Stomach (tissue), 9 donors: ENCODE measurements around the gene MEA1. TPM values are rescaled to one million over a fixed set of nuclear protein-coding genes. Genes with fewer than 3 reads are reported as not detected.

Experiments
- DNase-seq, 2 donors: peaks; one replicate each; pipeline versions ENCODE4 v3.0.0 to v3.0.0-alpha.2; 2013 to 2019
- H3K27ac ChIP-seq, 5 donors: fragments of 200-600 bp in 4 of 5; sonication (generic) in 4 of 5; one replicate each; pipeline ENCODE4 v1.5.1; 2013 to 2019; ENCODE audit warnings: mild to moderate bottlenecking in 1 of 5, moderate library complexity in 1 of 5
- H3K27me3 ChIP-seq, 3 donors: fragments of 200-600 bp; sonication (generic); one replicate each; pipeline ENCODE4 v1.5.1; 2017 to 2019; ENCODE audit warnings: mixed run types in 1 of 3
- H3K36me3 ChIP-seq, 4 donors: fragments of 200-600 bp; sonication (generic); 1 replicate in 3 of 4; 2 replicates in 1 of 4; pipeline ENCODE4 v1.5.1; 2016 to 2019
- H3K4me1 ChIP-seq, 4 donors: fragments of 200-600 bp; sonication (generic); one replicate each; pipeline ENCODE4 v1.5.1; 2016 to 2019
- H3K4me3 ChIP-seq, 4 donors: fragments of 200-600 bp; sonication (generic) in 3 of 4; one replicate each; pipeline ENCODE4 v1.5.1; 2016 to 2019; ENCODE audit warnings: mild to moderate bottlenecking in 1 of 4
- H3K9me3 ChIP-seq, 4 donors: fragments of 200-600 bp; sonication (generic); one replicate each; pipeline ENCODE4 v1.5.1; 2016 to 2019
- CTCF ChIP-seq, 7 experiments: fragments of 450-650 bp in 4 of 7; fragments of 200-600 bp in 3 of 7; sonication (generic) in 3 of 7; IDR thresholded peaks; one replicate each; pipeline ENCODE4 v1.5.1; 2016 to 2019; ENCODE audit warnings: antibody characterized with exemption in 7 of 7, control low read depth in 2 of 7, mild to moderate bottlenecking in 1 of 7
- EP300 ChIP-seq: sonication (generic); formaldehyde crosslinking; IDR thresholded peaks from one replicate; pipeline ENCODE4 v1.6.1; 2017; ENCODE audit warnings: antibody characterized with exemption
- POLR2A ChIP-seq, 4 donors: fragments of 450-650 bp; IDR thresholded peaks; one replicate each; pipeline ENCODE4 v1.6.1; 2016; ENCODE audit warnings: antibody characterized with exemption in 4 of 4, control low read depth in 2 of 4, mild to moderate bottlenecking in 1 of 4, moderate library complexity in 1 of 4
- POLR2AphosphoS5 ChIP-seq, 3 donors: sonication (generic); formaldehyde crosslinking; IDR thresholded peaks; one replicate each; pipeline ENCODE4 v1.6.1; 2016; ENCODE audit warnings: antibody characterized with exemption in 3 of 3
- WGBS, 5 donors: extraction: QIAGEN DNeasy Blood & Tissue Kit in 3 of 5; methylation state at CpG; one replicate each; pipeline versions ENCODE4 v1.1.5 to v1.1.7; 2013 to 2018; 5-methylcytosine and 5-hydroxymethylcytosine counted together
- intact Hi-C: fragments of 100-400 bp; cut with DNase I; formaldehyde crosslinking; loops from one replicate; pipeline ENCODE4 v1.15.1; 2023; ENCODE audit warnings: low total_unique reads
- polyA plus RNA-seq, 3 donors: library from polyadenylated mRNA; stranded (reverse); fragments of 200-250 nt; gene quantifications; one replicate each; pipeline ENCODE4 v1.2.3, GENCODE V29; 2013
- total RNA-seq, 5 donors: library from RNA; depleted of rRNA; stranded (reverse); fragments of >200 nt; gene quantifications; one replicate each; pipeline versions ENCODE4 v1.1.0 to v1.2.3, GENCODE V29; 2014 to 2016
- donor health status: healthy with polysubstance abuse.
- donor health status: Bipolar disorder and iron deficiency.
- donor health status: healthy.

The MEA1 gene
- total and polyA plus RNA-seq, 8 donors: 3.6 to 118 (median 50.0) TPM

GRCh38 chr6:43033496-43034189, 19.9 kb upstream of the MEA1 start:
- no peak for TF ChIP-seq POLR2AphosphoS5 (IDR thresholded peaks at IDR 0.05)
- TF ChIP-seq CTCF (IDR thresholded peaks at IDR 0.05): no peak
- TF ChIP-seq POLR2A (IDR thresholded peaks at IDR 0.05): no peak
- no peak for TF ChIP-seq EP300
- 66 to 89% (median 70%) methylated on average over 2 of the region's 2 CpGs for WGBS, 5 donors
- no peak overlapping the region for H3K27ac ChIP-seq
- H3K27me3 ChIP-seq: no peaks in the 10 kb centered on the region
- peaks cover 62 to 100% (median 97%) of the 10 kb centered on the region in 4 donors for H3K36me3 ChIP-seq
- H3K4me1 ChIP-seq: peaks cover 0 to 6% (median 0%) of the 10 kb centered on the region in 4 donors
- intact Hi-C loops: no loop called here
- no peak overlapping the region for H3K4me3 ChIP-seq
- H3K9me3 ChIP-seq: no peaks in the 10 kb centered on the region
- no peak for DNase-seq

GRCh38 chr6:43032326-43032725, 18.6 kb upstream of the MEA1 start:
- Histone ChIP-seq H3K36me3 (peaks cover 61 to 100% (median 97%) of the 10 kb centered on the region in 4 donors), H3K4me1 (peaks cover 0 to 6% (median 0%) of the 10 kb centered on the region in 4 donors), H3K27me3 (no peaks in the 10 kb centered on the region), H3K4me3 (no peak overlapping the region), H3K9me3 (no peaks in the 10 kb centered on the region), H3K27ac (no peak overlapping the region)
- no peak for DNase-seq
- 89 to 93% (median 91%) methylated on average over 4 of the region's 4 CpGs for WGBS, 5 donors
- TF ChIP-seq POLR2AphosphoS5 (IDR thresholded peaks at IDR 0.05): no peak
- no peak for TF ChIP-seq CTCF (IDR thresholded peaks at IDR 0.05)
- no peak for TF ChIP-seq POLR2A (IDR thresholded peaks at IDR 0.05)
- TF ChIP-seq EP300: no peak
- intact Hi-C loops: no loop called here

- Histone ChIP-seq H3K27ac (no peak overlapping the region), H3K9me3 (no peaks in the 10 kb centered on the region), H3K36me3 (peaks cover 80 to 99% (median 97%) of the 10 kb centered on the region in 4 donors), H3K27me3 (no peaks in the 10 kb centered on the region), H3K4me3 (no peak overlapping the region), H3K4me1 (peaks cover 0 to 8% (median 4%) of the 10 kb centered on the region in 4 donors)
- DNase-seq: no peak
- TF ChIP-seq POLR2A (IDR thresholded peaks at IDR 0.05) (no peak), CTCF (IDR thresholded peaks at IDR 0.05) (no peak), POLR2AphosphoS5 (IDR thresholded peaks at IDR 0.05) (no peak), EP300 (no peak)
- WGBS, 5 donors: 87 to 93% (median 90%) methylated on average over 9 of the region's 9 CpGs
- intact Hi-C loops: no loop called here
Observed at GRCh38 chr6:43029120-43029519, 15.4 kb upstream of the MEA1 start.

- no peak overlapping the region for H3K27ac ChIP-seq
- H3K4me3 ChIP-seq: no peak overlapping the region
- no peak for DNase-seq
- no peaks in the 10 kb centered on the region for H3K27me3 ChIP-seq
- intact Hi-C loops: no loop called here
- peaks cover 70 to 86% (median 72%) of the 10 kb centered on the region in 4 donors for H3K36me3 ChIP-seq
- 84 to 96% (median 89%) methylated on average over 5 of the region's 5 CpGs for WGBS, 5 donors
- TF ChIP-seq POLR2AphosphoS5 (IDR thresholded peaks at IDR 0.05) (no peak), CTCF (IDR thresholded peaks at IDR 0.05) (no peak), EP300 (no peak), POLR2A (IDR thresholded peaks at IDR 0.05) (no peak)
- H3K4me1 ChIP-seq: peaks cover 15 to 29% (median 21%) of the 10 kb centered on the region in 4 donors
- H3K9me3 ChIP-seq: no peaks in the 10 kb centered on the region
Observed at GRCh38 chr6:43026365-43026764, 12.6 kb upstream of the MEA1 start.
